ENCODE results near the gene ZNF275.

The ZNF275 gene

DNA sequence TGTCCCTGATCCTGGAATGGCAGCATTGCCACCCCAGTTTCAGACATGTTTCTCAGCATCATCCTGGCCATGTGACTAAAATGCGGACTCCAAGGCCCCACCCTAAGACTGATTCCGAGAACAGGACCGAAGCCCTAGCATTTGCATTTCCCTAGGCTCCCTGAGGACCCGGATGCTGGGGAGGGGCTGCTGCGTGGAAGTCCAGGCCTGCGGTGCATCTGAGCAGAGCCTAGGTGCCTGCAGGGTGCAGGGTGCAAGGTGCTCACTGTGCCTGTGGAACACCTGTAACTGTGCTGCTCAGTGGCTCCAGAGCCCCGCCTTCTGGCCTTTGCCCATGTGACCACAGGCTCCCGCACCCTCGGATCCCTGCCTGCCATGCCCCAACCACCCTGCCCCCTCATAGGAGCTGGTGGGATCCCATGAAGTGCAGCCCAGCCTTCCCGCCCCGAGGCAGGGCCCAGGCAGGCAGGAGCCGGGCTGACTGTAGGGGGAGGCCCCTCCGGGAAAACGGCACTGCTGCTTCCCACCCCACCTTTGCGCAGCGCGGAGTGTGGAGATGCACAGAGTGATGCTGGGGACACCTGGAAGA, 27.3 kb upstream of the ZNF275 start:
- Histone ChIP-seq H3K27me3 (ENCODE audit: low read length) (no peaks in the 10 kb centered on the region), H3K9me2 (replicated peaks; ENCODE audit: insufficient read depth, low read length) (no peaks in the 10 kb centered on the region), H3F3A (ENCODE audit: insufficient read depth) (no peaks in the 10 kb centered on the region), H3K36me3 (ENCODE audit: low read length) (no peaks in the 10 kb centered on the region), H3K4me3 (ENCODE audit: insufficient read depth, low read length, poor library complexity, severe bottlenecking) (no peak overlapping the region), H3K79me2 (ENCODE audit: insufficient read depth, low read length) (no peaks in the 10 kb centered on the region), H3K4me2 (ENCODE audit: low read depth, low read length, poor library complexity, severe bottlenecking) (no peak overlapping the region), H2AFZ (ENCODE audit: low read depth, low read length, severe bottlenecking) (no peak overlapping the region), H3K9ac (ENCODE audit: low read length) (no peak overlapping the region), H4K20me1 (ENCODE audit: low read depth, low read length) (no peaks in the 10 kb centered on the region), H3K9me3 (ENCODE audit: insufficient read depth, low read length) (no peaks in the 10 kb centered on the region), H3K27ac (ENCODE audit: low read depth, low read length) (no peak overlapping the region)
- TF ChIP-seq, protein P1, sequence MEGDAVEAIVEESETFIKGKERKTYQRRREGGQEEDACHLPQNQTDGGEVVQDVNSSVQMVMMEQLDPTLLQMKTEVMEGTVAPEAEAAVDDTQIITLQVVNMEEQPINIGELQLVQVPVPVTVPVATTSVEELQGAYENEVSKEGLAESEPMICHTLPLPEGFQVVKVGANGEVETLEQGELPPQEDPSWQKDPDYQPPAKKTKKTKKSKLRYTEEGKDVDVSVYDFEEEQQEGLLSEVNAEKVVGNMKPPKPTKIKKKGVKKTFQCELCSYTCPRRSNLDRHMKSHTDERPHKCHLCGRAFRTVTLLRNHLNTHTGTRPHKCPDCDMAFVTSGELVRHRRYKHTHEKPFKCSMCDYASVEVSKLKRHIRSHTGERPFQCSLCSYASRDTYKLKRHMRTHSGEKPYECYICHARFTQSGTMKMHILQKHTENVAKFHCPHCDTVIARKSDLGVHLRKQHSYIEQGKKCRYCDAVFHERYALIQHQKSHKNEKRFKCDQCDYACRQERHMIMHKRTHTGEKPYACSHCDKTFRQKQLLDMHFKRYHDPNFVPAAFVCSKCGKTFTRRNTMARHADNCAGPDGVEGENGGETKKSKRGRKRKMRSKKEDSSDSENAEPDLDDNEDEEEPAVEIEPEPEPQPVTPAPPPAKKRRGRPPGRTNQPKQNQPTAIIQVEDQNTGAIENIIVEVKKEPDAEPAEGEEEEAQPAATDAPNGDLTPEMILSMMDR (IDR thresholded peaks at IDR 0.05; ENCODE audit: insufficient read depth, low read length, poor library complexity, severe bottlenecking): no peak
- TF ChIP-seq EZH2phosphoT487 (conservative IDR thresholded peaks at IDR 0.05; ENCODE audit: low read length): no peak

DNA sequence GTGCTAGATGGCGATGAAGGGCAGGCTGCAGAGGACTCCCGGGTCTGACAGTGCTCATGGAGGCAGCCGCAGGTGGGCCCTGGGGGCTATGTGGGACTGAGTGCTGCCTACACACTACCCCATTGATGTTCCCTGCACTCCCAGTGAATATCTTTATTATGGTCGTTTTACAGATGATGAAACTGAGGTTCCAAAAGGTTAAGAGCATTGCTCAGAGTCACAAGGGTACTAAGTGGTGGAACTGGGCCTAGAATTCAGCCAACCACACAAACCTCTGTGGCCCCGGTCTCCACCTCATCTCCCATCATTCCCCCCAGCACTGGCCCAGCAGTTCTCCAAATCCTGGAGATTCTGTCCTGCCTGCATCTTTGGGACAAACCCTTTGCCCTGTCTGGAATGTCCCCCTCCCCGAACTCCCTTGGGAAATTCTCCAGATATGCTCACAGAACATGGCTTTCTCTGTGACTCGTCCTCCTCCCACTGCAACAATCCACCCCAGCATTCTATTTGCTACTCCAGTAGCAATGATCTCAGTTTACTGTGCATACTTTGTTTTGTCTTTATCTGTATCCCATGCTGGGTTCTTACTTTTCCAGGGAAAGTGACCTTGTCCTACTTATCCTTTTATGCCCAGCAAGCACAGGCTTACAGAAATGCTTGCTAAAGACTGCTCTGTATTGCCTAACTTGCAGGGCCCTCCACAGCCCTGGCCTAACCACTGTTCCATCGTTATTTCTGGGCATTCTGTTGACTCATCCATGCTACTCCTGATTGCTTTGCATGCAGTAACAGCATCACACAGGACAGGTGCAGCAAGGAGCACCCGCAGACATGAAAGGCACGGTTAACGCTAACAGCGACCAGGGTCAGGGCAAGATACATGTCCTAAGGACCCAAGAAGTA, 26.4 kb upstream of the ZNF275 start:
- Histone ChIP-seq H2AFZ (ENCODE audit: low read depth, low read length, severe bottlenecking) (no peak overlapping the region), H3K9me2 (replicated peaks; ENCODE audit: insufficient read depth, low read length) (no peaks in the 10 kb centered on the region), H3K4me2 (ENCODE audit: low read depth, low read length, poor library complexity, severe bottlenecking) (no peak overlapping the region), H3K36me3 (ENCODE audit: low read length) (no peaks in the 10 kb centered on the region), H3K27ac (ENCODE audit: low read depth, low read length) (no peak overlapping the region), H3K79me2 (ENCODE audit: insufficient read depth, low read length) (no peaks in the 10 kb centered on the region), H3K9me3 (ENCODE audit: insufficient read depth, low read length) (no peaks in the 10 kb centered on the region), H3K9ac (ENCODE audit: low read length) (no peak overlapping the region), H3K4me3 (ENCODE audit: insufficient read depth, low read length, poor library complexity, severe bottlenecking) (no peak overlapping the region), H3F3A (ENCODE audit: insufficient read depth) (no peaks in the 10 kb centered on the region), H3K27me3 (ENCODE audit: low read length) (no peaks in the 10 kb centered on the region), H4K20me1 (ENCODE audit: low read depth, low read length) (no peaks in the 10 kb centered on the region)
- TF ChIP-seq EZH2phosphoT487 (conservative IDR thresholded peaks at IDR 0.05; ENCODE audit: low read length): no peak
- TF ChIP-seq, protein P1 (IDR thresholded peaks at IDR 0.05; ENCODE audit: insufficient read depth, low read length, poor library complexity, severe bottlenecking): no peak

DNA sequence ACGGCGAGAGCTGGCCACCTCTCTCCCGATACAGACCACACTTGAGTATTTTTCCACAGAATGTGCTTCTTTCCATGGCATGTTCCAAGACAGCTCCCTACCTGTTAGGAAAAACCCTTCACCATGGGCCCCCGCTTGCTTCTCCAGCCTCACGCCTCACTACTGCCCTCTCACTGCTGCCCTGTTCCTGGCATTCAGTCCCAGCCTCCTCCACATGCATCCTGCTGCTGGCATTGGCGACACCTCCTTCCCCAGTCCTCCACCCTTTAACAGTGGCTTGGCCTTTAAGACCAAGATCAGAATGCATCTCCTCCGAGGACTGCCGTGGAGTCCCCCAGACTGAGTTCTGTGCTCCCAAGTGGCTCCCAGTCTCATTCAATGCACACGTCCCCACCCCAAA, 23.1 kb upstream of the ZNF275 start:
- Histone ChIP-seq H3K27me3 (ENCODE audit: low read length) (no peaks in the 10 kb centered on the region), H3K36me3 (ENCODE audit: low read length) (no peaks in the 10 kb centered on the region), H4K20me1 (ENCODE audit: low read depth, low read length) (no peaks in the 10 kb centered on the region), H3K79me2 (ENCODE audit: insufficient read depth, low read length) (no peaks in the 10 kb centered on the region), H3F3A (ENCODE audit: insufficient read depth) (no peaks in the 10 kb centered on the region), H3K4me2 (ENCODE audit: low read depth, low read length, poor library complexity, severe bottlenecking) (no peak overlapping the region), H3K27ac (ENCODE audit: low read depth, low read length) (no peak overlapping the region), H3K9me3 (ENCODE audit: insufficient read depth, low read length) (no peaks in the 10 kb centered on the region), H3K4me3 (ENCODE audit: insufficient read depth, low read length, poor library complexity, severe bottlenecking) (no peak overlapping the region), H2AFZ (ENCODE audit: low read depth, low read length, severe bottlenecking) (no peak overlapping the region), H3K9ac (ENCODE audit: low read length) (no peak overlapping the region), H3K9me2 (replicated peaks; ENCODE audit: insufficient read depth, low read length) (no peaks in the 10 kb centered on the region)
- TF ChIP-seq, protein P1 (IDR thresholded peaks at IDR 0.05; ENCODE audit: insufficient read depth, low read length, poor library complexity, severe bottlenecking): no peak
- no peak for TF ChIP-seq EZH2phosphoT487 (conservative IDR thresholded peaks at IDR 0.05; ENCODE audit: low read length)

Measured in SU-DHL-6 (cell line).